ENCODE measurements around the gene IFIT2. TPM values are rescaled to one million over a fixed set of nuclear protein-coding genes. Genes with fewer than 3 reads are reported as not detected.

IFIT2 gene
- total RNA-seq, 1 experiment from 2014 or later, result 0.15 TPM

- ChIA-PET CTCF (interaction anchor here (1.3 to 1.7 kb wide), 3 partner anchors 66 to 232 kb away, joined by 3 to 11 read pairs (median 4); partner anchors contain the start of gene SLC16A12), POLR2A (no interaction called here)
- ATAC-seq (no peak), DNase-seq (ENCODE audit: low spot score) (no peak)
- no peaks in the 10 kb centered on the region for H3K36me3 Mint-ChIP-seq
- TF ChIP-seq IRF2 (CRISPR knock-in tag; IDR thresholded peaks at IDR 0.05; ENCODE audit: borderline replicate concordance, low read depth), result no peak
- no peak for TF ChIP-seq ARID4B (CRISPR knock-in tag; IDR thresholded peaks at IDR 0.05; ENCODE audit: borderline replicate concordance)
- no peak for TF ChIP-seq PRRX2 (CRISPR knock-in tag; IDR thresholded peaks at IDR 0.05)
- TF ChIP-seq TP53 (CRISPR knock-in tag; IDR thresholded peaks at IDR 0.05), result no peak
- no peak for TF ChIP-seq GTF2I (CRISPR knock-in tag; conservative IDR thresholded peaks at IDR 0.05)
- no peak for TF ChIP-seq ZNF121 (CRISPR knock-in tag; IDR thresholded peaks at IDR 0.05)
- TF ChIP-seq ATF1 (CRISPR knock-in tag; IDR thresholded peaks at IDR 0.05), result no peak
- no peak for TF ChIP-seq ATF3 (CRISPR knock-in tag; conservative IDR thresholded peaks at IDR 0.05)
- TF ChIP-seq RELA (CRISPR knock-in tag; IDR thresholded peaks at IDR 0.05; ENCODE audit: borderline replicate concordance), result no peak
- H3K9me3 Mint-ChIP-seq, result no peaks in the 10 kb centered on the region; the same call in 1 of the 2 replicates
- no peak overlapping the region for H3K27ac Mint-ChIP-seq
- H3K4me3 Mint-ChIP-seq, result no peak overlapping the region
- no peaks in the 10 kb centered on the region for H3K27me3 Mint-ChIP-seq (ENCODE audit: low read depth)
- H3K4me1 Mint-ChIP-seq, result peaks cover 16% of the 10 kb centered on the region
Observed at GRCh38 chr10:89303161-89303560, 1.3 kb downstream of the IFIT2 start.

DNA sequence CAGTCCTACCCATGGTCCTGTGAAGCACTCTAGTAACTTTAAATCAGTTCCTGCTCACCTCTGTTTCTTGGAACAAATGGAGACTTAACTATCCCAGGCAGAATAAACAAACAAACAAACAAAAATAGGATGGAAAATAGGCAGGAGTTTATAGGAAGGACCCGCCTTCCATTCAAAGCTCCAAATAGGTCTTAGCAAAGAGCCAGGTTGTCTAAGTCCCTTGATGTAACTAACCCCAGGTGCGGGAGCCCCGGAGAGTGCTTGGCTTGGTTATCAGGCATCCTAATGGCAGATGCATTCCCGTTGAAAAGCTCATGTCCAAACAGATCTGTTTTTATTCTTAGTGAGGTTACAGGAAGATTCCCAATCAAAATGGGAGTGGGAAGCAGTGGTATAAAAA lies 2.2 kb downstream of the IFIT2 start:
- Mint-ChIP-seq H3K4me3 (no peak overlapping the region), H3K9me3 (no peaks in the 10 kb centered on the region; the same call in 1 of the 2 replicates), H3K4me1 (peaks cover 16% of the 10 kb centered on the region), H3K36me3 (no peaks in the 10 kb centered on the region), H3K27ac (no peak overlapping the region), H3K27me3 (ENCODE audit: low read depth) (no peaks in the 10 kb centered on the region)
- no peak for DNase-seq (ENCODE audit: low spot score)
- ATAC-seq, result no peak
- ChIA-PET CTCF (interaction anchor here (1.3 kb wide), 2 partner anchors 66 to 85 kb away, joined by 3 to 4 read pairs; no protein-coding TSS in a partner anchor), POLR2A (interaction anchor here (1.1 kb wide), 1 partner anchor 65 kb away, joined by 3 read pairs; no protein-coding TSS in a partner anchor)
- TF ChIP-seq MXD4 (CRISPR knock-in tag; IDR thresholded peaks at IDR 0.05; ENCODE audit: borderline replicate concordance) (no peak), MYBL2 (CRISPR knock-in tag; IDR thresholded peaks at IDR 0.05) (no peak), GRHL2 (CRISPR knock-in tag; IDR thresholded peaks at IDR 0.05; ENCODE audit: insufficient replicate concordance, severe bottlenecking) (no peak), CBFB (CRISPR knock-in tag; IDR thresholded peaks at IDR 0.05; ENCODE audit: low read depth) (no peak), ZNF317 (CRISPR knock-in tag; IDR thresholded peaks at IDR 0.05; ENCODE audit: borderline replicate concordance, low read depth) (no peak), ZNF396 (CRISPR knock-in tag; IDR thresholded peaks at IDR 0.05; ENCODE audit: borderline replicate concordance) (no peak), ZNF416 (CRISPR knock-in tag; IDR thresholded peaks at IDR 0.05) (no peak), ZNF281 (CRISPR knock-in tag; IDR thresholded peaks at IDR 0.05) (no peak), KAT7 (CRISPR knock-in tag; IDR thresholded peaks at IDR 0.05; ENCODE audit: borderline replicate concordance) (no peak), ZNF121 (CRISPR knock-in tag; IDR thresholded peaks at IDR 0.05) (no peak), NFE2L1 (CRISPR knock-in tag; IDR thresholded peaks at IDR 0.05) (no peak)
- TF ChIP-seq, protein P1, sequence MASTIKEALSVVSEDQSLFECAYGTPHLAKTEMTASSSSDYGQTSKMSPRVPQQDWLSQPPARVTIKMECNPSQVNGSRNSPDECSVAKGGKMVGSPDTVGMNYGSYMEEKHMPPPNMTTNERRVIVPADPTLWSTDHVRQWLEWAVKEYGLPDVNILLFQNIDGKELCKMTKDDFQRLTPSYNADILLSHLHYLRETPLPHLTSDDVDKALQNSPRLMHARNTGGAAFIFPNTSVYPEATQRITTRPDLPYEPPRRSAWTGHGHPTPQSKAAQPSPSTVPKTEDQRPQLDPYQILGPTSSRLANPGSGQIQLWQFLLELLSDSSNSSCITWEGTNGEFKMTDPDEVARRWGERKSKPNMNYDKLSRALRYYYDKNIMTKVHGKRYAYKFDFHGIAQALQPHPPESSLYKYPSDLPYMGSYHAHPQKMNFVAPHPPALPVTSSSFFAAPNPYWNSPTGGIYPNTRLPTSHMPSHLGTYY (CRISPR knock-in tag; IDR thresholded peaks at IDR 0.05), result no peak
- TF ChIP-seq, protein P2, sequence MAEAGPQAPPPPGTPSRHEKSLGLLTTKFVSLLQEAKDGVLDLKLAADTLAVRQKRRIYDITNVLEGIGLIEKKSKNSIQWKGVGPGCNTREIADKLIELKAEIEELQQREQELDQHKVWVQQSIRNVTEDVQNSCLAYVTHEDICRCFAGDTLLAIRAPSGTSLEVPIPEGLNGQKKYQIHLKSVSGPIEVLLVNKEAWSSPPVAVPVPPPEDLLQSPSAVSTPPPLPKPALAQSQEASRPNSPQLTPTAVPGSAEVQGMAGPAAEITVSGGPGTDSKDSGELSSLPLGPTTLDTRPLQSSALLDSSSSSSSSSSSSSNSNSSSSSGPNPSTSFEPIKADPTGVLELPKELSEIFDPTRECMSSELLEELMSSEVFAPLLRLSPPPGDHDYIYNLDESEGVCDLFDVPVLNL (CRISPR knock-in tag; IDR thresholded peaks at IDR 0.05; ENCODE audit: borderline replicate concordance, low read depth), result no peak
- TF ChIP-seq, protein P3, sequence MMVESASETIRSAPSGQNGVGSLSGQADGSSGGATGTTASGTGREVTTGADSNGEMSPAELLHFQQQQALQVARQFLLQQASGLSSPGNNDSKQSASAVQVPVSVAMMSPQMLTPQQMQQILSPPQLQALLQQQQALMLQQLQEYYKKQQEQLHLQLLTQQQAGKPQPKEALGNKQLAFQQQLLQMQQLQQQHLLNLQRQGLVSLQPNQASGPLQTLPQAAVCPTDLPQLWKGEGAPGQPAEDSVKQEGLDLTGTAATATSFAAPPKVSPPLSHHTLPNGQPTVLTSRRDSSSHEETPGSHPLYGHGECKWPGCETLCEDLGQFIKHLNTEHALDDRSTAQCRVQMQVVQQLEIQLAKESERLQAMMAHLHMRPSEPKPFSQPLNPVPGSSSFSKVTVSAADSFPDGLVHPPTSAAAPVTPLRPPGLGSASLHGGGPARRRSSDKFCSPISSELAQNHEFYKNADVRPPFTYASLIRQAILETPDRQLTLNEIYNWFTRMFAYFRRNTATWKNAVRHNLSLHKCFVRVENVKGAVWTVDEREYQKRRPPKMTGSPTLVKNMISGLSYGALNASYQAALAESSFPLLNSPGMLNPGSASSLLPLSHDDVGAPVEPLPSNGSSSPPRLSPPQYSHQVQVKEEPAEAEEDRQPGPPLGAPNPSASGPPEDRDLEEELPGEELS (CRISPR knock-in tag; IDR thresholded peaks at IDR 0.05), result no peak
- TF ChIP-seq, protein P4, sequence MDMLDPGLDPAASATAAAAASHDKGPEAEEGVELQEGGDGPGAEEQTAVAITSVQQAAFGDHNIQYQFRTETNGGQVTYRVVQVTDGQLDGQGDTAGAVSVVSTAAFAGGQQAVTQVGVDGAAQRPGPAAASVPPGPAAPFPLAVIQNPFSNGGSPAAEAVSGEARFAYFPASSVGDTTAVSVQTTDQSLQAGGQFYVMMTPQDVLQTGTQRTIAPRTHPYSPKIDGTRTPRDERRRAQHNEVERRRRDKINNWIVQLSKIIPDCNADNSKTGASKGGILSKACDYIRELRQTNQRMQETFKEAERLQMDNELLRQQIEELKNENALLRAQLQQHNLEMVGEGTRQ (CRISPR knock-in tag; IDR thresholded peaks at IDR 0.05), result no peak
